ENCODE data around the gene SPEG. TPM values are rescaled to one million over a fixed set of nuclear protein-coding genes. Genes with fewer than 3 reads are reported as not detected.

The SPEG gene
- total RNA-seq, 1 experiment from 2014 or later: 23.3 TPM

GRCh38 chr2:219433666-219434467, 776 bp upstream of the SPEG start:
- ChIA-PET CTCF (interaction anchor here (0.6 to 1.2 kb wide), 6 partner anchors 30 to 866 kb away, joined by 3 to 5 read pairs (median 3); no protein-coding TSS in a partner anchor), POLR2A (no interaction called here)
- peak; percentile 27 for DNase-seq (ENCODE audit: unreplicated experiment)
- intact Hi-C loops (cut with micrococcal nuclease): no loop called here
- no peaks in the 10 kb centered on the region for H3K36me3 Mint-ChIP-seq (ENCODE audit: insufficient read depth, unreplicated experiment)
- no TSS peak for BruUV-seq (replicated peaks)
- no peak overlapping the region for H3K27ac Mint-ChIP-seq (ENCODE audit: low read depth, unreplicated experiment)
- H3K9me3 Mint-ChIP-seq (ENCODE audit: unreplicated experiment): no peaks in the 10 kb centered on the region
- H3K4me3 Mint-ChIP-seq (ENCODE audit: unreplicated experiment): no peak overlapping the region
- no peaks in the 10 kb centered on the region for H3K27me3 Mint-ChIP-seq (ENCODE audit: insufficient read depth, unreplicated experiment)
- TF ChIP-seq, protein P1, sequence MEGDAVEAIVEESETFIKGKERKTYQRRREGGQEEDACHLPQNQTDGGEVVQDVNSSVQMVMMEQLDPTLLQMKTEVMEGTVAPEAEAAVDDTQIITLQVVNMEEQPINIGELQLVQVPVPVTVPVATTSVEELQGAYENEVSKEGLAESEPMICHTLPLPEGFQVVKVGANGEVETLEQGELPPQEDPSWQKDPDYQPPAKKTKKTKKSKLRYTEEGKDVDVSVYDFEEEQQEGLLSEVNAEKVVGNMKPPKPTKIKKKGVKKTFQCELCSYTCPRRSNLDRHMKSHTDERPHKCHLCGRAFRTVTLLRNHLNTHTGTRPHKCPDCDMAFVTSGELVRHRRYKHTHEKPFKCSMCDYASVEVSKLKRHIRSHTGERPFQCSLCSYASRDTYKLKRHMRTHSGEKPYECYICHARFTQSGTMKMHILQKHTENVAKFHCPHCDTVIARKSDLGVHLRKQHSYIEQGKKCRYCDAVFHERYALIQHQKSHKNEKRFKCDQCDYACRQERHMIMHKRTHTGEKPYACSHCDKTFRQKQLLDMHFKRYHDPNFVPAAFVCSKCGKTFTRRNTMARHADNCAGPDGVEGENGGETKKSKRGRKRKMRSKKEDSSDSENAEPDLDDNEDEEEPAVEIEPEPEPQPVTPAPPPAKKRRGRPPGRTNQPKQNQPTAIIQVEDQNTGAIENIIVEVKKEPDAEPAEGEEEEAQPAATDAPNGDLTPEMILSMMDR (IDR thresholded peaks at IDR 0.05; ENCODE audit: unreplicated experiment): peak; percentile 28
- no peaks in the 10 kb centered on the region for H3K4me1 Mint-ChIP-seq (ENCODE audit: insufficient read depth, unreplicated experiment)

GRCh38 chr2:219434468-219434717, 250 bp upstream of the SPEG start:
- H3K36me3 Mint-ChIP-seq (ENCODE audit: insufficient read depth, unreplicated experiment): no peaks in the 10 kb centered on the region
- no peak for DNase-seq (ENCODE audit: unreplicated experiment)
- no peak overlapping the region for H3K27ac Mint-ChIP-seq (ENCODE audit: low read depth, unreplicated experiment)
- TF ChIP-seq, protein P1 (IDR thresholded peaks at IDR 0.05; ENCODE audit: unreplicated experiment): no peak
- H3K4me3 Mint-ChIP-seq (ENCODE audit: unreplicated experiment): no peak overlapping the region
- intact Hi-C loops (cut with micrococcal nuclease): no loop called here
- H3K9me3 Mint-ChIP-seq (ENCODE audit: unreplicated experiment): no peaks in the 10 kb centered on the region
- H3K27me3 Mint-ChIP-seq (ENCODE audit: insufficient read depth, unreplicated experiment): no peaks in the 10 kb centered on the region
- no TSS peak for BruUV-seq (replicated peaks)
- no peaks in the 10 kb centered on the region for H3K4me1 Mint-ChIP-seq (ENCODE audit: insufficient read depth, unreplicated experiment)
- ChIA-PET CTCF (interaction anchor here (0.6 to 1.1 kb wide), 5 partner anchors 31 to 865 kb away, joined by 3 to 5 read pairs (median 3); no protein-coding TSS in a partner anchor), POLR2A (no interaction called here)

DNA sequence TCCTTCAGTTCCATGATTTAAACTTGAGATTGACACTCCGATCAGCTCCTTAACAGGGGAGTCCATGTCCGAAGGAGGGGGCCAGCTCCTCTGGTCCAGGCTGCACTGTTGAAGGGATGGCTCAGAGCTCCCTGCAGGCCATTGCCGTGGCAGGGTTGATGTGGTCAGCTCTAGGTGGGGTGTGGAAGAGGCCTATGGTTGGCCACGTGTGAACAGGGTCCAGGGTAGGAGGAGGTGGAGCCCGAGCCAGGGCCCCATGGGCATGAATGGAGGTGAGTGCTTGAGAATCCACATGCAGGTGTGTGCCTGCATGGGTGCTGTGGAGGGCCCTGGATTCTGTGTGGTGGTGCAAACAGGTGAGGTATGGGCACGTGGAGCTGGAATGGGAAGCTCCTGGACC, 1.1 kb downstream of the SPEG start:
- ChIA-PET POLR2A (no interaction called here), CTCF (interaction anchor here (0.5 to 1.3 kb wide), 8 partner anchors 17 to 425 kb away, joined by 3 to 7 read pairs (median 4); no protein-coding TSS in a partner anchor)
- Mint-ChIP-seq H3K4me3 (ENCODE audit: unreplicated experiment) (no peak overlapping the region), H3K27me3 (ENCODE audit: insufficient read depth, unreplicated experiment) (no peaks in the 10 kb centered on the region), H3K36me3 (ENCODE audit: insufficient read depth, unreplicated experiment) (no peaks in the 10 kb centered on the region), H3K4me1 (ENCODE audit: insufficient read depth, unreplicated experiment) (peaks cover 2% of the 10 kb centered on the region), H3K9me3 (ENCODE audit: unreplicated experiment) (no peaks in the 10 kb centered on the region), H3K27ac (ENCODE audit: low read depth, unreplicated experiment) (no peak overlapping the region)
- TF ChIP-seq, protein P1 (IDR thresholded peaks at IDR 0.05; ENCODE audit: unreplicated experiment): no peak
- intact Hi-C loops (cut with micrococcal nuclease): no loop called here
- BruUV-seq (replicated peaks): no TSS peak
- no peak for DNase-seq (ENCODE audit: unreplicated experiment)

GRCh38 chr2:219436491-219436890, 1.8 kb downstream of the SPEG start:
- ChIA-PET POLR2A (interaction anchor here (1.2 kb wide), 1 partner anchor 249 kb away, joined by 3 read pairs; no protein-coding TSS in a partner anchor), CTCF (interaction anchor here (0.5 to 1.5 kb wide), 7 partner anchors 9 to 93 kb away, joined by 3 to 7 read pairs (median 5); no protein-coding TSS in a partner anchor)
- no peaks in the 10 kb centered on the region for H3K36me3 Mint-ChIP-seq (ENCODE audit: insufficient read depth, unreplicated experiment)
- H3K27me3 Mint-ChIP-seq (ENCODE audit: insufficient read depth, unreplicated experiment): no peaks in the 10 kb centered on the region
- TF ChIP-seq, protein P1 (IDR thresholded peaks at IDR 0.05; ENCODE audit: unreplicated experiment): no peak
- no TSS peak for BruUV-seq (replicated peaks)
- peaks cover 10% of the 10 kb centered on the region for H3K4me1 Mint-ChIP-seq (ENCODE audit: insufficient read depth, unreplicated experiment)
- no peak overlapping the region for H3K27ac Mint-ChIP-seq (ENCODE audit: low read depth, unreplicated experiment)
- intact Hi-C loops (cut with micrococcal nuclease): no loop called here
- no peak for DNase-seq (ENCODE audit: unreplicated experiment)
- H3K9me3 Mint-ChIP-seq (ENCODE audit: unreplicated experiment): no peaks in the 10 kb centered on the region
- H3K4me3 Mint-ChIP-seq (ENCODE audit: unreplicated experiment): no peak overlapping the region

Measured in MCF 10A (cell line).